Activated CD4-positive, alpha-beta T cell treated with anti-CD3 and anti-CD28 coated beads for 36 hours (primary cell): ENCODE measurements around the gene VOPP1. TPM values are rescaled to one million over a fixed set of nuclear protein-coding genes. Genes with fewer than 3 reads are reported as not detected.

ENCODE experiments used
- ATAC-seq: fragments of 200-7000 bp; cut with Tn5 transposase; one replicate; pipeline ENCODE4 v1.10.0; 2021; ENCODE audit warnings: mild to moderate bottlenecking, moderate library complexity
- CTCF ChIA-PET: fragments of 350-600 bp; sonication (Branson Sonifier 250); formaldehyde crosslinking; loops from one replicate; lab custom pipeline; 2021; ENCODE audit warnings: antibody characterized with exemption; lab: Charles Lee
- POLR2A ChIA-PET: fragments of 350-600 bp; sonication (Branson Sonifier 250); formaldehyde crosslinking; loops from one replicate; lab custom pipeline; 2021; ENCODE audit warnings: antibody characterized with exemption, inconsistent platforms; lab: Charles Lee
- DNase-seq: peaks from one replicate; pipeline ENCODE4 v3.0.0-alpha.2; 2020
- H3K27ac Mint-ChIP-seq: one replicate; pipeline ENCODE4 v1.8.0; 2021; ENCODE audit warnings: mixed read lengths
- H3K27me3 Mint-ChIP-seq: one replicate; pipeline ENCODE4 v1.8.0; 2021; ENCODE audit warnings: mixed read lengths
- H3K36me3 Mint-ChIP-seq: one replicate; pipeline ENCODE4 v1.8.0; 2021; ENCODE audit warnings: low read depth, mixed read lengths
- H3K4me1 Mint-ChIP-seq: one replicate; pipeline ENCODE4 v1.8.0; 2021; ENCODE audit warnings: mixed read lengths
- H3K4me3 Mint-ChIP-seq: one replicate; pipeline ENCODE4 v1.8.0; 2021; ENCODE audit warnings: mild to moderate bottlenecking, moderate library complexity, mixed read lengths
- H3K9me3 Mint-ChIP-seq: one replicate; pipeline ENCODE4 v1.8.0; 2021; ENCODE audit warnings: low read depth, mixed read lengths
- intact Hi-C, 2 experiments: fragments of 100-400 bp; cut with DNase I in 1 of 2; cut with micrococcal nuclease in 1 of 2; formaldehyde crosslinking; loops; one replicate each; pipeline versions ENCODE4 v1.14.2 to v1.15.1; 2022 to 2024; cut with DNase I, micrococcal nuclease
- total RNA-seq, 2 experiments: library from RNA; stranded (reverse); gene quantifications; one replicate each; pipeline ENCODE4 v1.2.3, GENCODE V29; 2021

VOPP1 gene
- total RNA-seq, 2 experiments from 2014 or later = 63.7 to 64.2 TPM

- ATAC-seq (no peak), DNase-seq (no peak)
- intact Hi-C loops = loop anchor here (1.0 to 5.0 kb wide), 14 partner anchors 16 to 776 kb away; partner anchors contain the start of genes CCT6A (in 1 of the 2), LANCL2 (in 1 of the 2), PSPH (in 1 of the 2) and SEC61G (in 1 of the 2)
- H3K4me1 Mint-ChIP-seq = peaks cover 93% of the 10 kb centered on the region
- peaks cover 37% of the 10 kb centered on the region for H3K36me3 Mint-ChIP-seq
- no peaks in the 10 kb centered on the region for H3K27me3 Mint-ChIP-seq
- peak overlapping the region; percentile 93 for H3K27ac Mint-ChIP-seq
- H3K4me3 Mint-ChIP-seq = peak overlapping the region; percentile 37
- H3K9me3 Mint-ChIP-seq = peaks cover 3% of the 10 kb centered on the region
- POLR2A ChIA-PET = interaction anchor here (0.6 to 5.2 kb wide), 11 partner anchors 10 to 572 kb away, joined by 3 to 67 read pairs (median 6); partner anchors contain the start of gene VOPP1
- CTCF ChIA-PET = interaction anchor here (0.6 to 2.6 kb wide), 15 partner anchors 9 to 541 kb away, joined by 3 to 13 read pairs (median 6); no protein-coding TSS in a partner anchor
Observed at GRCh38 chr7:55533729-55534080, 38.6 kb downstream of the VOPP1 start.

GRCh38 chr7:55533050-55533728 is 39.1 kb downstream of the VOPP1 start:
- ATAC-seq (peak; percentile 47), DNase-seq (peak; percentile 86)
- Mint-ChIP-seq H3K27me3 (no peaks in the 10 kb centered on the region), H3K4me3 (peak overlapping the region; percentile 37), H3K27ac (peak overlapping the region; percentile 93), H3K9me3 (peaks cover 3% of the 10 kb centered on the region), H3K36me3 (peaks cover 34% of the 10 kb centered on the region), H3K4me1 (peaks cover 87% of the 10 kb centered on the region)
- intact Hi-C loops = loop anchor here (1.0 to 5.0 kb wide), 8 partner anchors 16 to 776 kb away; partner anchors contain the start of genes CCT6A (in 1 of the 2), PSPH (in 1 of the 2) and SEC61G (in 1 of the 2)
- ChIA-PET CTCF (interaction anchor here (0.6 to 2.6 kb wide), 15 partner anchors 8 to 542 kb away, joined by 3 to 13 read pairs (median 6); no protein-coding TSS in a partner anchor), POLR2A (interaction anchor here (0.7 to 5.2 kb wide), 8 partner anchors 9 to 573 kb away, joined by 3 to 67 read pairs (median 6); partner anchors contain the start of gene VOPP1)

- H3K27me3 Mint-ChIP-seq = no peaks in the 10 kb centered on the region
- peak overlapping the region; percentile 93 for H3K27ac Mint-ChIP-seq
- intact Hi-C loops = loop anchor here (5.0 kb wide), 6 partner anchors 65 to 775 kb away; partner anchors contain the start of genes CCT6A (in 1 of the 2), PSPH (in 1 of the 2) and SEC61G (in 1 of the 2)
- CTCF ChIA-PET = interaction anchor here (0.6 to 2.6 kb wide), 13 partner anchors 7 to 64 kb away, joined by 3 to 13 read pairs (median 4); partner anchors contain the start of gene VOPP1
- peaks cover 30% of the 10 kb centered on the region for H3K36me3 Mint-ChIP-seq
- ATAC-seq (peak; percentile 28), DNase-seq (peak; percentile 59)
- H3K4me1 Mint-ChIP-seq = peaks cover 81% of the 10 kb centered on the region
- POLR2A ChIA-PET = interaction anchor here (0.7 to 5.2 kb wide), 5 partner anchors 9 to 40 kb away, joined by 3 to 67 read pairs (median 25); partner anchors contain the start of gene VOPP1
- H3K9me3 Mint-ChIP-seq = peaks cover 3% of the 10 kb centered on the region
- H3K4me3 Mint-ChIP-seq = peak overlapping the region; percentile 37
Observed at GRCh38 chr7:55532150-55532917, 40.0 kb downstream of the VOPP1 start.

- no peak for ATAC-seq
Observed at GRCh38 chr7:55531536-55531935, 40.8 kb downstream of the VOPP1 start.

GRCh38 chr7:55527307-55527706 is 45.0 kb downstream of the VOPP1 start:
- no peaks in the 10 kb centered on the region for H3K27me3 Mint-ChIP-seq
- peaks cover 3% of the 10 kb centered on the region for H3K9me3 Mint-ChIP-seq
- ATAC-seq = no peak
- no peak overlapping the region for H3K27ac Mint-ChIP-seq
- CTCF ChIA-PET = no interaction called here
- no peak overlapping the region for H3K4me3 Mint-ChIP-seq
- H3K4me1 Mint-ChIP-seq = peaks cover 70% of the 10 kb centered on the region
- H3K36me3 Mint-ChIP-seq = peaks cover 16% of the 10 kb centered on the region
- POLR2A ChIA-PET = no interaction called here
- intact Hi-C loops = no loop called here
- no peak for DNase-seq

More at GRCh38 chr7:55531536-55531935, 40.8 kb downstream of the VOPP1 start:
- peaks cover 24% of the 10 kb centered on the region for H3K36me3 Mint-ChIP-seq
- peak overlapping the region; percentile 93 for H3K27ac Mint-ChIP-seq
- ChIA-PET CTCF (interaction anchor here (0.7 to 2.3 kb wide), 5 partner anchors 10 to 41 kb away, joined by 4 to 13 read pairs (median 8); partner anchors contain the start of gene VOPP1), POLR2A (interaction anchor here (5.1 to 5.2 kb wide), 2 partner anchors 24 to 40 kb away, joined by 42 to 67 read pairs; partner anchors contain the start of gene VOPP1)
- peaks cover 3% of the 10 kb centered on the region for H3K9me3 Mint-ChIP-seq
- intact Hi-C loops = loop anchor here (5.0 kb wide), 6 partner anchors 64 to 774 kb away; partner anchors contain the start of genes CCT6A (in 1 of the 2), PSPH (in 1 of the 2) and SEC61G (in 1 of the 2)
- DNase-seq = peak; percentile 44
- H3K27me3 Mint-ChIP-seq = no peaks in the 10 kb centered on the region
- peak overlapping the region; percentile 33 for H3K4me3 Mint-ChIP-seq
- H3K4me1 Mint-ChIP-seq = peaks cover 80% of the 10 kb centered on the region

- peaks cover 3% of the 10 kb centered on the region for H3K9me3 Mint-ChIP-seq
- no peak for ATAC-seq
- DNase-seq = no peak
- H3K4me1 Mint-ChIP-seq = peaks cover 66% of the 10 kb centered on the region
- ChIA-PET POLR2A (no interaction called here), CTCF (no interaction called here)
- no peaks in the 10 kb centered on the region for H3K27me3 Mint-ChIP-seq
- no peak overlapping the region for H3K27ac Mint-ChIP-seq
- H3K36me3 Mint-ChIP-seq = peaks cover 16% of the 10 kb centered on the region
- intact Hi-C loops = no loop called here
- H3K4me3 Mint-ChIP-seq = no peak overlapping the region
Observed at GRCh38 chr7:55526770-55527169, 45.5 kb downstream of the VOPP1 start.

GRCh38 chr7:55526329-55526728 is 46.0 kb downstream of the VOPP1 start:
- no peak overlapping the region for H3K27ac Mint-ChIP-seq
- no peak for DNase-seq
- ChIA-PET CTCF (no interaction called here), POLR2A (no interaction called here)
- H3K4me3 Mint-ChIP-seq = no peak overlapping the region
- intact Hi-C loops = no loop called here
- H3K9me3 Mint-ChIP-seq = peaks cover 3% of the 10 kb centered on the region
- no peaks in the 10 kb centered on the region for H3K27me3 Mint-ChIP-seq
- H3K36me3 Mint-ChIP-seq = peaks cover 12% of the 10 kb centered on the region
- peaks cover 65% of the 10 kb centered on the region for H3K4me1 Mint-ChIP-seq
- no peak for ATAC-seq

- Mint-ChIP-seq H3K4me1 (peaks cover 61% of the 10 kb centered on the region), H3K27me3 (no peaks in the 10 kb centered on the region), H3K36me3 (peaks cover 6% of the 10 kb centered on the region), H3K4me3 (no peak overlapping the region), H3K9me3 (peaks cover 3% of the 10 kb centered on the region), H3K27ac (peak overlapping the region; percentile 73)
- intact Hi-C loops = no loop called here
- ATAC-seq (no peak), DNase-seq (no peak)
- ChIA-PET POLR2A (interaction anchor here (0.9 kb wide), 1 partner anchor 159 kb away, joined by 3 read pairs; no protein-coding TSS in a partner anchor), CTCF (interaction anchor here (0.9 to 1.6 kb wide), 2 partner anchors 8 to 92 kb away, joined by 3 to 5 read pairs; no protein-coding TSS in a partner anchor)
Observed at GRCh38 chr7:55524558-55525310, 47.6 kb downstream of the VOPP1 start.

GRCh38 chr7:55523366-55523765 is 48.9 kb downstream of the VOPP1 start:
- H3K27me3 Mint-ChIP-seq = no peaks in the 10 kb centered on the region
- DNase-seq = no peak
- H3K27ac Mint-ChIP-seq = peak overlapping the region; percentile 38
- H3K36me3 Mint-ChIP-seq = peaks cover 15% of the 10 kb centered on the region
- no peaks in the 10 kb centered on the region for H3K9me3 Mint-ChIP-seq
- no peak for ATAC-seq
- ChIA-PET CTCF (interaction anchor here (0.7 to 2.0 kb wide), 5 partner anchors 9 to 90 kb away, joined by 3 to 8 read pairs (median 4); no protein-coding TSS in a partner anchor), POLR2A (interaction anchor here (0.6 to 0.8 kb wide), 3 partner anchors 9 to 18 kb away, joined by 3 to 6 read pairs (median 3); no protein-coding TSS in a partner anchor)
- peaks cover 71% of the 10 kb centered on the region for H3K4me1 Mint-ChIP-seq
- no peak overlapping the region for H3K4me3 Mint-ChIP-seq
- intact Hi-C loops = no loop called here
